Measurements from ENCODE around the gene NTN1.

Gene NTN1

GRCh38 chr17:9195961-9196670 is 174.8 kb downstream of the NTN1 start:
- DNase-seq (ENCODE audit: low spot score), result no peak

GRCh38 chr17:9199571-9200551 is 178.6 kb downstream of the NTN1 start:
- DNase-seq (ENCODE audit: low spot score), result no peak

GRCh38 chr17:9200699-9201359 is 179.5 kb downstream of the NTN1 start:
- DNase-seq (ENCODE audit: low spot score), result no peak

- DNase-seq (ENCODE audit: low spot score), result no peak
Measured at GRCh38 chr17:9202532-9202931, 181.2 kb downstream of the NTN1 start.

GRCh38 chr17:9203771-9204425 is 182.6 kb downstream of the NTN1 start:
- DNase-seq (ENCODE audit: low spot score), result no peak

- DNase-seq (ENCODE audit: low spot score), result no peak
Measured at GRCh38 chr17:9204637-9205329, 183.5 kb downstream of the NTN1 start.

- DNase-seq (ENCODE audit: low spot score), result peak; percentile 53
Measured at GRCh38 chr17:9205520-9206409, 184.5 kb downstream of the NTN1 start.

- DNase-seq (ENCODE audit: low spot score), result peak; percentile 23
Measured at GRCh38 chr17:9206410-9206703, 185.0 kb downstream of the NTN1 start.

- DNase-seq (ENCODE audit: low spot score), result peak; percentile 58
Measured at GRCh38 chr17:9206741-9207332, 185.5 kb downstream of the NTN1 start.

- DNase-seq (ENCODE audit: low spot score), result peak; percentile 51
Measured at GRCh38 chr17:9208381-9209105, 187.2 kb downstream of the NTN1 start.

- peak; percentile 37 for DNase-seq (ENCODE audit: low spot score)
Measured at GRCh38 chr17:9209347-9209746, 188.0 kb downstream of the NTN1 start.

- DNase-seq (ENCODE audit: low spot score), result peak; percentile 62
Measured at GRCh38 chr17:9209781-9210370, 188.6 kb downstream of the NTN1 start.

- DNase-seq (ENCODE audit: low spot score), result peak; percentile 57
Measured at GRCh38 chr17:9211133-9211765, 189.9 kb downstream of the NTN1 start.

GRCh38 chr17:9212376-9213302 is 191.3 kb downstream of the NTN1 start:
- DNase-seq (ENCODE audit: low spot score), result peak; percentile 54

GRCh38 chr17:9213303-9213640 is 192.0 kb downstream of the NTN1 start:
- DNase-seq (ENCODE audit: low spot score), result peak; percentile 58

- no peak for DNase-seq (ENCODE audit: low spot score)
Measured at GRCh38 chr17:9215465-9215864, 194.2 kb downstream of the NTN1 start.
